Neural cell (in vitro differentiated cells): Measurements from ENCODE around the gene AATK. TPM values are rescaled to one million over a fixed set of nuclear protein-coding genes. Genes with fewer than 3 reads are reported as not detected.

Experiments
- H2AFZ ChIP-seq: fragments of 200-600, 300-800 bp; sonication (generic), shearing (Covaris generic); 2 replicates; pipeline ENCODE4 v1.6.0; 2014; ENCODE audit warnings: low read depth, mild to moderate bottlenecking, antibody characterized with exemption, low read length, moderate library complexity
- H3F3A ChIP-seq: fragments of 200-600 bp; shearing (Covaris generic); 2 replicates; pipeline ENCODE4 v1.6.1; 2016; ENCODE audit warnings: mild to moderate bottlenecking, moderate library complexity, mixed read lengths, antibody characterized with exemption, low read length; ENCODE audit not compliant: insufficient read depth, poor library complexity, severe bottlenecking
- H3K27ac ChIP-seq: fragments of 200-600, 300-800 bp; sonication (generic), shearing (Covaris generic); 2 replicates; pipeline ENCODE4 v1.5.1; 2014; ENCODE audit warnings: mild to moderate bottlenecking, low read length, moderate library complexity
- H3K27me3 ChIP-seq: fragments of 300-800, 200-600 bp; sonication (generic), shearing (Covaris generic); 2 replicates; pipeline ENCODE4 v1.6.0; 2014; ENCODE audit warnings: mild to moderate bottlenecking, low read depth, low read length, moderate library complexity; ENCODE audit not compliant: insufficient read depth
- H3K36me3 ChIP-seq: fragments of 300-800, 200-600 bp; sonication (generic), shearing (Covaris generic); 2 replicates; pipeline ENCODE4 v1.5.1; 2014; ENCODE audit warnings: mild to moderate bottlenecking, antibody characterized with exemption, low read length, moderate library complexity; ENCODE audit not compliant: insufficient read depth
- H3K4me2 ChIP-seq: fragments of 300-800, 200-600 bp; sonication (generic), shearing (Covaris generic); 2 replicates; pipeline ENCODE4 v1.6.0; 2014; ENCODE audit warnings: mild to moderate bottlenecking, low read length
- H3K4me3 ChIP-seq: fragments of 300-800, 200-600 bp; sonication (generic), shearing (Covaris generic); 2 replicates; pipeline ENCODE4 v1.5.1; 2014; ENCODE audit warnings: mild to moderate bottlenecking, low read length, moderate library complexity
- H3K79me2 ChIP-seq: fragments of 200-600 bp; shearing (Covaris generic); replicated peaks from 2 replicates; pipeline ENCODE4 v1.6.0; 2014; ENCODE audit warnings: mild to moderate bottlenecking, low read length, moderate library complexity; ENCODE audit not compliant: insufficient read depth
- H3K9ac ChIP-seq: fragments of 300-800, 200-600 bp; sonication (generic), shearing (Covaris generic); 2 replicates; pipeline ENCODE4 v1.6.1; 2016; ENCODE audit warnings: mild to moderate bottlenecking, low read length, mixed read lengths
- H3K9me2 ChIP-seq: fragments of 200-600 bp; shearing (Covaris generic); 2 replicates; pipeline ENCODE4 v1.6.1; 2016; ENCODE audit warnings: mild to moderate bottlenecking, low read length, mixed read lengths; ENCODE audit not compliant: insufficient read depth
- H3K9me3 ChIP-seq: fragments of 200-600, 300-800 bp; sonication (generic), shearing (Covaris generic); 2 replicates; pipeline ENCODE4 v1.6.1; 2016; ENCODE audit warnings: mild to moderate bottlenecking, mixed run types, low read length, moderate library complexity, mixed read lengths
- H4K20me1 ChIP-seq: fragments of 200-600 bp; shearing (Covaris generic); 2 replicates; pipeline ENCODE4 v1.6.1; 2016; ENCODE audit warnings: mild to moderate bottlenecking, mixed run types; ENCODE audit not compliant: insufficient read depth
- EP300 ChIP-seq: fragments of 450-650 bp; conservative IDR thresholded peaks from 2 replicates; pipeline ENCODE4 v1.6.1; 2014; ENCODE audit warnings: antibody characterized with exemption, mild to moderate bottlenecking, moderate library complexity; ENCODE audit not compliant: poor library complexity, severe bottlenecking
- EZH2 ChIP-seq: fragments of 200-600, 300-800 bp; shearing (Covaris generic), sonication (generic); IDR thresholded peaks from 2 replicates; pipeline ENCODE4 v1.6.1; 2014; ENCODE audit warnings: antibody characterized with exemption, low read length, borderline replicate concordance, mild to moderate bottlenecking; ENCODE audit not compliant: insufficient read depth, poor library complexity, severe bottlenecking
- MXI1 ChIP-seq: fragments of 450-650 bp; conservative IDR thresholded peaks from 2 replicates; pipeline ENCODE4 v1.6.1; 2014; ENCODE audit warnings: antibody characterized with exemption, mild to moderate bottlenecking; ENCODE audit not compliant: poor library complexity, severe bottlenecking
- POLR2AphosphoS5 ChIP-seq: IDR thresholded peaks from 2 replicates; pipeline ENCODE4 v1.6.1; 2012
- RAD21 ChIP-seq: fragments of 450-650 bp; conservative IDR thresholded peaks from 2 replicates; pipeline ENCODE4 v1.6.1; 2014; ENCODE audit warnings: antibody characterized with exemption, mild to moderate bottlenecking, moderate library complexity
- SMC3 ChIP-seq: fragments of 450-650 bp; conservative IDR thresholded peaks from 2 replicates; pipeline ENCODE4 v1.6.1; 2014; ENCODE audit warnings: antibody characterized with exemption, mild to moderate bottlenecking, moderate library complexity; ENCODE audit not compliant: poor library complexity
- TAF1 ChIP-seq: IDR thresholded peaks from 2 replicates; pipeline ENCODE4 v1.6.1; 2012; ENCODE audit warnings: low read depth
- polyA plus RNA-seq: library from polyadenylated mRNA; depleted of rRNA; stranded (reverse); fragments of >200 nt; gene quantifications from 2 replicates; pipeline ENCODE4 v1.2.3, GENCODE V29; 2014
- TF ChIP-seq, protein P1 (sequence below): fragments of 450-650 bp; IDR thresholded peaks from 2 replicates; pipeline ENCODE4 v1.5.1; 2014; ENCODE audit warnings: antibody characterized with exemption, mild to moderate bottlenecking, moderate library complexity; ENCODE audit not compliant: poor library complexity, severe bottlenecking
- TF ChIP-seq, protein P2 (sequence below): IDR thresholded peaks from 2 replicates; pipeline ENCODE4 v1.6.1; 2012; ENCODE audit warnings: borderline replicate concordance

Gene AATK
- polyA plus RNA-seq, 1 donor from 2014 or later: 11.1 TPM

DNA sequence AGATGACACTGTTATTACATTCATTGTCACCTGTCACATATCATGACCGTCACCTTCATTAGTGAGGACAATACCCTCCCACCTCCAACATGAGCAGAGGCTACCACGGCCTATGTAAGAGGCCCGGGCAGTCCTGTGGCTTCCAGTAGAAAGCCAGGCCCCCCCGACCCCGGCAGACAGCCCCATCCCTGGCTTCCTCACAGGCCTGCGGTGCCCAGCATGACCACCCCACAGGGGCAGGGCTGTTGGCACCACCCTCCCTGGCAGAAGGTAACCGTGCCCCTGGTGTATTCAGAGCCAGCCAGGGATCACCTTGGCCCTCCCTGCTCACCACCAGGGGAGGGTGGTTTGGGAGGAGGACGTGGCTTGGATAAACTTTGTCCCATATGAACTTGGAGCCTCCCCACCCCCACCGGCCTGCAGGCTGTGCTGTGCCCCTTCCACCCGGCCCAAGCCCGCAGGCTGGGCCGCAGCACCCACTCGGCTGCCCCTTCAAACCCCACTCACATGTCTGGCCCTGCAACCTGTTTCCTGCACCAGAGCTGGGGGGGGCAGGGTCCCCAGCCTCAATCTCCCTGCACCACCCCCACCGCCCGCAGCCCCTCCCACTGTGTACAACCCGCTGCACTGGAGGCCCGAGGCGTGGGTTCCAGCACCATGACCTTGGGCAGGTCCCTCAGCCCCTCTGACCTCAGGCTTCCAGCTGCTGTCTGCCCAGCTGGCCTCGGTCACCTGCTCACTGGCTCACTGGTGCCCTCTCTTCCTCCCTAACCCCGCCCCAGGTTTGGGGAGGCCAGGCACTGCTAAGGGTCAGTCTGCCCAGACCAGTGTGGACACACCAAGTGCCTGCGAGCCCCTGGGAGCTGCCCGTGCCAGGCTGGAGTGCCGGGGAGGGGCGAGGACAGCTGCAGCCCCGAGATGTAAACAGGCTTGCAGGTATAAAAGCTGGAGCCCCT lies 12.4 kb upstream of the AATK start:
- H3F3A ChIP-seq: no peaks in the 10 kb centered on the region
- no peak overlapping the region for H3K9ac ChIP-seq
- no peak overlapping the region for H3K4me3 ChIP-seq
- H3K27me3 ChIP-seq: no peaks in the 10 kb centered on the region
- H3K9me2 ChIP-seq: no peaks in the 10 kb centered on the region
- no peaks in the 10 kb centered on the region for H3K36me3 ChIP-seq
- TF ChIP-seq, protein P1, sequence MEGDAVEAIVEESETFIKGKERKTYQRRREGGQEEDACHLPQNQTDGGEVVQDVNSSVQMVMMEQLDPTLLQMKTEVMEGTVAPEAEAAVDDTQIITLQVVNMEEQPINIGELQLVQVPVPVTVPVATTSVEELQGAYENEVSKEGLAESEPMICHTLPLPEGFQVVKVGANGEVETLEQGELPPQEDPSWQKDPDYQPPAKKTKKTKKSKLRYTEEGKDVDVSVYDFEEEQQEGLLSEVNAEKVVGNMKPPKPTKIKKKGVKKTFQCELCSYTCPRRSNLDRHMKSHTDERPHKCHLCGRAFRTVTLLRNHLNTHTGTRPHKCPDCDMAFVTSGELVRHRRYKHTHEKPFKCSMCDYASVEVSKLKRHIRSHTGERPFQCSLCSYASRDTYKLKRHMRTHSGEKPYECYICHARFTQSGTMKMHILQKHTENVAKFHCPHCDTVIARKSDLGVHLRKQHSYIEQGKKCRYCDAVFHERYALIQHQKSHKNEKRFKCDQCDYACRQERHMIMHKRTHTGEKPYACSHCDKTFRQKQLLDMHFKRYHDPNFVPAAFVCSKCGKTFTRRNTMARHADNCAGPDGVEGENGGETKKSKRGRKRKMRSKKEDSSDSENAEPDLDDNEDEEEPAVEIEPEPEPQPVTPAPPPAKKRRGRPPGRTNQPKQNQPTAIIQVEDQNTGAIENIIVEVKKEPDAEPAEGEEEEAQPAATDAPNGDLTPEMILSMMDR: no peak
- TF ChIP-seq MXI1: no peak
- no peaks in the 10 kb centered on the region for H4K20me1 ChIP-seq
- H2AFZ ChIP-seq: no peak overlapping the region
- H3K4me2 ChIP-seq: no peak overlapping the region
- H3K27ac ChIP-seq: no peak overlapping the region
- peaks cover 6% of the 10 kb centered on the region for H3K9me3 ChIP-seq
- H3K79me2 ChIP-seq: no peaks in the 10 kb centered on the region

DNA sequence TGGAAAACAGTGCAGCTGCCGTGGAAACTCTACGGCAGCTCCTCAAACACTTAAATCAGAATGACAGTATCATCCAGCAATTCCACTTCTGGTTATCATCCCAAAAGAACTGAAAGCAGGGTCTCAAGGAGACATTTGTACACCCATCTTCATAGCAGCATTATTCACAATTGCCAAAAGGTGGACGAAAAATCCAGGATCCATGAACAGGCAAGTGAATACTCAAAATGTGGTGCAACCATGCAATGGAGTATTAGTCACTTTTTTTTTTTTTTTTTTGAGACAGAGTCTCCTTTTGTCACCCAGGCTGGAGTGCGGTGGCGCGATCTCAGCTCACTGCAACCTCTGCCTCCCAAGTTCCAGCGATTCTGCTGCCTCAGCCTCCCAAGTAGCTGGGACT lies 10.6 kb upstream of the AATK start:
- TF ChIP-seq RAD21 (no peak), EZH2 (no peak), POLR2AphosphoS5 (no peak), TAF1 (no peak), SMC3 (no peak), EP300 (no peak), MXI1 (no peak)
- TF ChIP-seq, protein P2, sequence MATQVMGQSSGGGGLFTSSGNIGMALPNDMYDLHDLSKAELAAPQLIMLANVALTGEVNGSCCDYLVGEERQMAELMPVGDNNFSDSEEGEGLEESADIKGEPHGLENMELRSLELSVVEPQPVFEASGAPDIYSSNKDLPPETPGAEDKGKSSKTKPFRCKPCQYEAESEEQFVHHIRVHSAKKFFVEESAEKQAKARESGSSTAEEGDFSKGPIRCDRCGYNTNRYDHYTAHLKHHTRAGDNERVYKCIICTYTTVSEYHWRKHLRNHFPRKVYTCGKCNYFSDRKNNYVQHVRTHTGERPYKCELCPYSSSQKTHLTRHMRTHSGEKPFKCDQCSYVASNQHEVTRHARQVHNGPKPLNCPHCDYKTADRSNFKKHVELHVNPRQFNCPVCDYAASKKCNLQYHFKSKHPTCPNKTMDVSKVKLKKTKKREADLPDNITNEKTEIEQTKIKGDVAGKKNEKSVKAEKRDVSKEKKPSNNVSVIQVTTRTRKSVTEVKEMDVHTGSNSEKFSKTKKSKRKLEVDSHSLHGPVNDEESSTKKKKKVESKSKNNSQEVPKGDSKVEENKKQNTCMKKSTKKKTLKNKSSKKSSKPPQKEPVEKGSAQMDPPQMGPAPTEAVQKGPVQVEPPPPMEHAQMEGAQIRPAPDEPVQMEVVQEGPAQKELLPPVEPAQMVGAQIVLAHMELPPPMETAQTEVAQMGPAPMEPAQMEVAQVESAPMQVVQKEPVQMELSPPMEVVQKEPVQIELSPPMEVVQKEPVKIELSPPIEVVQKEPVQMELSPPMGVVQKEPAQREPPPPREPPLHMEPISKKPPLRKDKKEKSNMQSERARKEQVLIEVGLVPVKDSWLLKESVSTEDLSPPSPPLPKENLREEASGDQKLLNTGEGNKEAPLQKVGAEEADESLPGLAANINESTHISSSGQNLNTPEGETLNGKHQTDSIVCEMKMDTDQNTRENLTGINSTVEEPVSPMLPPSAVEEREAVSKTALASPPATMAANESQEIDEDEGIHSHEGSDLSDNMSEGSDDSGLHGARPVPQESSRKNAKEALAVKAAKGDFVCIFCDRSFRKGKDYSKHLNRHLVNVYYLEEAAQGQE: no peak
- TF ChIP-seq, protein P1: no peak

More for the DNA sequence above, 10.6 kb upstream of the AATK start:
- H3K27ac ChIP-seq: no peak overlapping the region
- no peaks in the 10 kb centered on the region for H4K20me1 ChIP-seq
- no peaks in the 10 kb centered on the region for H3F3A ChIP-seq
- no peaks in the 10 kb centered on the region for H3K79me2 ChIP-seq
- no peak overlapping the region for H3K9ac ChIP-seq
- no peak overlapping the region for H2AFZ ChIP-seq
- H3K36me3 ChIP-seq: no peaks in the 10 kb centered on the region
- no peak overlapping the region for H3K4me2 ChIP-seq
- no peaks in the 10 kb centered on the region for H3K27me3 ChIP-seq
- H3K4me3 ChIP-seq: no peak overlapping the region
- H3K9me3 ChIP-seq: peaks cover 6% of the 10 kb centered on the region
- no peaks in the 10 kb centered on the region for H3K9me2 ChIP-seq
